H1 (cell line): ENCODE data around the gene SYMPK. TPM values are rescaled to one million over a fixed set of nuclear protein-coding genes. Genes with fewer than 3 reads are reported as not detected.
A peak's percentile ranks its signal among the peaks of the same experiment; 100 is the strongest.

Experiments used
- CTCF ChIA-PET: fragments of 300-600 bp; sonication (Branson Sonifier 250); formaldehyde crosslinking; loops from one replicate; lab custom pipeline; 2021; ENCODE audit not compliant: partially characterized antibody; lab: Charles Lee
- POLR2A ChIA-PET: fragments of 300-600 bp; sonication (Branson Sonifier 250); formaldehyde crosslinking; loops from one replicate; lab custom pipeline; 2021; ENCODE audit warnings: inconsistent platforms; ENCODE audit not compliant: partially characterized antibody; lab: Charles Lee
- DNase-seq, 2 experiments: peaks; one replicate each; pipeline versions ENCODE4 v3.0.0 to v3.0.0-alpha.2; 2010 to 2022; ENCODE audit warnings: low spot score in 2 of 2, low read depth in 1 of 2, mixed read lengths in 1 of 2
- FAIRE-seq: peaks from 2 replicates; lab custom pipeline; 2011; peaks lifted over from hg19 to GRCh38; lab: Jason Lieb, UNC
- H2AFZ ChIP-seq: 2 replicates; pipeline ENCODE4 v1.8.1; 2012; ENCODE audit warnings: low read length, inconsistent platforms
- H2AK5ac ChIP-seq: 2 replicates; pipeline ENCODE4 v1.6.1; 2013; ENCODE audit warnings: low read depth, low read length
- H2BK120ac ChIP-seq: replicated peaks from 2 replicates; pipeline ENCODE3; 2013; ENCODE audit warnings: low read depth, low read length, inconsistent platforms
- H2BK12ac ChIP-seq: 2 replicates; pipeline ENCODE4 v1.6.1; 2013; ENCODE audit warnings: low read depth, low read length
- H2BK15ac ChIP-seq: 2 replicates; pipeline ENCODE4 v1.6.1; 2013; ENCODE audit warnings: low read length
- H2BK20ac ChIP-seq: 2 replicates; pipeline ENCODE4 v1.6.1; 2013; ENCODE audit warnings: low read length
- H2BK5ac ChIP-seq: 2 replicates; pipeline ENCODE4 v1.6.1; 2013; ENCODE audit warnings: low read depth, low read length
- H3K14ac ChIP-seq: 2 replicates; pipeline ENCODE4 v1.6.1; 2013; ENCODE audit warnings: inconsistent platforms; ENCODE audit not compliant: insufficient read length
- H3K18ac ChIP-seq: 2 replicates; pipeline ENCODE4 v1.6.1; 2013; ENCODE audit warnings: low read length; ENCODE audit errors: extremely low read depth
- H3K23ac ChIP-seq: 2 replicates; pipeline ENCODE4 v1.6.1; 2013; ENCODE audit warnings: inconsistent platforms; ENCODE audit not compliant: insufficient read length
- H3K23me2 ChIP-seq: 2 replicates; pipeline ENCODE4 v1.6.1; 2013; ENCODE audit warnings: low read depth, low read length
- H3K27ac ChIP-seq: 2 replicates; pipeline ENCODE4 v1.6.1; 2011; ENCODE audit warnings: low read depth, low read length, inconsistent platforms
- H3K27me3 ChIP-seq, 4 experiments: replicated peaks in 1 of 4; 1 replicate in 1 of 4; 2 replicates in 3 of 4; pipeline versions ENCODE4 v1.6.1 to v1.8.1; 2011 to 2013; ENCODE audit warnings: low read length in 3 of 4, mild to moderate bottlenecking in 3 of 4, inconsistent platforms in 2 of 4, mixed read lengths in 2 of 4, moderate library complexity in 1 of 4; ENCODE audit not compliant: control insufficient read depth in 3 of 4, insufficient read depth in 3 of 4; ENCODE audit errors: extremely low read depth in 1 of 4
- H3K36me3 ChIP-seq, 4 experiments: 2 replicates each; pipeline versions ENCODE4 v1.6.1 to v1.8.1; 2011 to 2013; ENCODE audit warnings: mild to moderate bottlenecking in 4 of 4, low read length in 3 of 4, moderate library complexity in 2 of 4, control low read depth in 1 of 4, inconsistent platforms in 1 of 4; ENCODE audit not compliant: insufficient read depth in 4 of 4, control insufficient read depth in 2 of 4
- H3K4ac ChIP-seq: replicated peaks from 2 replicates; pipeline ENCODE3; 2013; ENCODE audit warnings: low read length, low read depth, mixed read lengths, inconsistent platforms; ENCODE audit not compliant: insufficient read length
- H3K4me1 ChIP-seq, 4 experiments: replicated peaks in 1 of 4; 1 replicate in 1 of 4; 2 replicates in 3 of 4; pipeline versions ENCODE4 v1.6.1 to v1.8.1; 2011 to 2013; ENCODE audit warnings: low read length in 3 of 4, inconsistent platforms in 2 of 4, mixed read lengths in 1 of 4; ENCODE audit not compliant: insufficient read depth in 4 of 4, control insufficient read depth in 3 of 4
- H3K4me2 ChIP-seq, 2 experiments: 2 replicates each; pipeline versions ENCODE4 v1.6.1 to v1.8.1; 2011 to 2013; ENCODE audit warnings: low read depth in 2 of 2, low read length in 2 of 2, control low read depth in 1 of 2, inconsistent platforms in 1 of 2, mild to moderate bottlenecking in 1 of 2; ENCODE audit not compliant: insufficient read depth in 1 of 2
- H3K4me3 ChIP-seq, 4 experiments: fragments of 200-600, 300-600 bp in 1 of 4; sonication (generic), shearing (Covaris generic), sonication (Bioruptor Twin) in 1 of 4; 2 replicates each; pipeline versions ENCODE4 v1.5.1 to v1.8.1; 2011 to 2016; ENCODE audit warnings: low read length in 4 of 4, low read depth in 3 of 4, control low read depth in 2 of 4, inconsistent platforms in 2 of 4, mild to moderate bottlenecking in 2 of 4, mixed read lengths in 1 of 4, moderate library complexity in 1 of 4; ENCODE audit not compliant: insufficient read depth in 2 of 4; ENCODE audit errors: extremely low read depth in 1 of 4
- H3K56ac ChIP-seq: replicated peaks from 2 replicates; pipeline ENCODE3; 2013; ENCODE audit warnings: low read depth, mild to moderate bottlenecking, mixed read lengths, low read length, inconsistent platforms; ENCODE audit not compliant: insufficient read length
- H3K79me1 ChIP-seq: 2 replicates; pipeline ENCODE4 v1.6.1; 2013; ENCODE audit warnings: low read depth, low read length, control low read depth
- H3K79me2 ChIP-seq, 2 experiments: 2 replicates each; pipeline versions ENCODE4 v1.6.1 to v1.8.1; 2012 to 2013; ENCODE audit warnings: low read length in 2 of 2, mild to moderate bottlenecking in 2 of 2, inconsistent platforms in 1 of 2; ENCODE audit not compliant: insufficient read depth in 2 of 2, control insufficient read depth in 1 of 2
- H3K9ac ChIP-seq, 4 experiments: replicated peaks in 1 of 4; 1 replicate in 1 of 4; 2 replicates in 3 of 4; pipeline versions ENCODE4 v1.6.1 to v1.8.1; 2011 to 2013; ENCODE audit warnings: low read depth in 3 of 4, low read length in 3 of 4, control low read depth in 2 of 4, mild to moderate bottlenecking in 2 of 4, moderate library complexity in 2 of 4, inconsistent platforms in 1 of 4; ENCODE audit errors: extremely low read depth in 1 of 4
- H3K9me3 ChIP-seq, 2 experiments: 2 replicates each; pipeline versions ENCODE4 v1.6.1 to v1.8.1; 2012 to 2013; ENCODE audit warnings: mild to moderate bottlenecking in 2 of 2, moderate library complexity in 2 of 2, control low read depth in 1 of 2, inconsistent platforms in 1 of 2, low read depth in 1 of 2, low read length in 1 of 2, mixed read lengths in 1 of 2; ENCODE audit not compliant: insufficient read depth in 2 of 2
- H4K20me1 ChIP-seq, 2 experiments: replicated peaks in 1 of 2; 2 replicates each; pipeline versions ENCODE3 to v1.8.1; 2011 to 2013; ENCODE audit warnings: inconsistent platforms in 2 of 2, low read length in 2 of 2, mild to moderate bottlenecking in 1 of 2; ENCODE audit not compliant: insufficient read depth in 2 of 2, control insufficient read depth in 1 of 2
- H4K5ac ChIP-seq: 2 replicates; pipeline ENCODE4 v1.6.1; 2013; ENCODE audit warnings: low read length, low read depth, mixed read lengths, inconsistent platforms; ENCODE audit not compliant: insufficient read length
- H4K8ac ChIP-seq: 2 replicates; pipeline ENCODE4 v1.8.0; 2013; ENCODE audit warnings: mild to moderate bottlenecking, moderate library complexity, low read length, inconsistent platforms; ENCODE audit not compliant: insufficient read depth; ENCODE audit errors: extremely low read depth
- H4K91ac ChIP-seq: replicated peaks from 2 replicates; pipeline ENCODE3; 2013; ENCODE audit warnings: low read length, mixed read lengths, inconsistent platforms; ENCODE audit not compliant: insufficient read length
- ATF3 ChIP-seq: IDR thresholded peaks from 2 replicates; pipeline ENCODE4 v1.6.1; 2011; ENCODE audit warnings: low read depth, mild to moderate bottlenecking, low read length; ENCODE audit not compliant: insufficient read depth
- CREB1 ChIP-seq: IDR thresholded peaks from 2 replicates; pipeline ENCODE4 v1.6.1; 2012; ENCODE audit warnings: inconsistent platforms
- EGR1 ChIP-seq: IDR thresholded peaks from 2 replicates; pipeline ENCODE4 v1.6.1; 2011; ENCODE audit warnings: low read depth, low read length, borderline replicate concordance
- EP300 ChIP-seq, 2 experiments: IDR thresholded peaks; 1 replicate in 1 of 2; 2 replicates in 1 of 2; pipeline ENCODE4 v1.6.1; 2011 to 2012; ENCODE audit warnings: low read depth in 2 of 2, low read length in 2 of 2, mild to moderate bottlenecking in 2 of 2, borderline replicate concordance in 1 of 2, inconsistent platforms in 1 of 2, moderate library complexity in 1 of 2
- KDM4A ChIP-seq: IDR thresholded peaks from one replicate; pipeline ENCODE4 v1.7.1; 2012; ENCODE audit warnings: low read depth, mild to moderate bottlenecking, moderate library complexity, low read length, inconsistent platforms; ENCODE audit not compliant: severe bottlenecking
- PHF8 ChIP-seq: fragments of 200-600 bp; sonication (generic); conservative IDR thresholded peaks from 2 replicates; pipeline ENCODE4 v1.7.1; 2012; ENCODE audit warnings: low read depth, mild to moderate bottlenecking, inconsistent platforms, low read length, moderate library complexity
- RFX5 ChIP-seq: IDR thresholded peaks from 2 replicates; pipeline ENCODE4 v1.6.1; 2011; ENCODE audit warnings: low read depth, low read length, improper control_type of control experiment, borderline replicate concordance
- WGBS, 2 experiments: shearing (Covaris generic) in 1 of 2; methylation state at CpG; one replicate each; pipeline versions ENCODE4 v1.1.6 to v1.1.7; 2013 to 2015; ENCODE audit warnings: low lambda C conversion rate in 2 of 2, mixed read lengths in 2 of 2, inconsistent platforms in 1 of 2, low coverage in 1 of 2, missing lambda C conversion rate in 1 of 2; ENCODE audit not compliant: insufficient replicate concordance in 2 of 2, insufficient coverage in 1 of 2, insufficient read length in 1 of 2; ENCODE audit errors: extremely low coverage in 1 of 2, missing lambda C conversion rate in 1 of 2; 5-methylcytosine and 5-hydroxymethylcytosine counted together
- polyA plus RNA-seq, 7 experiments: library from polyadenylated mRNA; depleted of rRNA in 3 of 7; stranded (reverse) in 5 of 7; unstranded in 2 of 7; fragments of >200 nt in 5 of 7; fragments of 200-250 nt in 2 of 7; gene quantifications; 1 replicate in 5 of 7; 2 replicates in 1 of 7; 4 replicates in 1 of 7; pipeline versions ENCODE4 v1.2.1 to v1.2.3, GENCODE V29; 2011 to 2013; ENCODE audit warnings: missing spikeins in 2 of 7, mixed read lengths in 2 of 7
- total RNA-seq: library from RNA; stranded (reverse); fragmentation: NEBNext Ultra II Directional; extraction: Animal tissue kit (Norgen Biotek cat#: 25700); gene quantifications from 2 replicates; pipeline ENCODE4 v1.2.1, GENCODE V29; 2021
- TF ChIP-seq, protein P1 (sequence below): IDR thresholded peaks from 2 replicates; pipeline ENCODE4 v1.6.1; 2012; ENCODE audit warnings: inconsistent platforms

SYMPK gene
- total and polyA plus RNA-seq, 2 of the 8 experiments (the other 6 are each of a cell fraction or from before 2014, with no cell fraction given): 93.6 to 99.5 TPM

DNA sequence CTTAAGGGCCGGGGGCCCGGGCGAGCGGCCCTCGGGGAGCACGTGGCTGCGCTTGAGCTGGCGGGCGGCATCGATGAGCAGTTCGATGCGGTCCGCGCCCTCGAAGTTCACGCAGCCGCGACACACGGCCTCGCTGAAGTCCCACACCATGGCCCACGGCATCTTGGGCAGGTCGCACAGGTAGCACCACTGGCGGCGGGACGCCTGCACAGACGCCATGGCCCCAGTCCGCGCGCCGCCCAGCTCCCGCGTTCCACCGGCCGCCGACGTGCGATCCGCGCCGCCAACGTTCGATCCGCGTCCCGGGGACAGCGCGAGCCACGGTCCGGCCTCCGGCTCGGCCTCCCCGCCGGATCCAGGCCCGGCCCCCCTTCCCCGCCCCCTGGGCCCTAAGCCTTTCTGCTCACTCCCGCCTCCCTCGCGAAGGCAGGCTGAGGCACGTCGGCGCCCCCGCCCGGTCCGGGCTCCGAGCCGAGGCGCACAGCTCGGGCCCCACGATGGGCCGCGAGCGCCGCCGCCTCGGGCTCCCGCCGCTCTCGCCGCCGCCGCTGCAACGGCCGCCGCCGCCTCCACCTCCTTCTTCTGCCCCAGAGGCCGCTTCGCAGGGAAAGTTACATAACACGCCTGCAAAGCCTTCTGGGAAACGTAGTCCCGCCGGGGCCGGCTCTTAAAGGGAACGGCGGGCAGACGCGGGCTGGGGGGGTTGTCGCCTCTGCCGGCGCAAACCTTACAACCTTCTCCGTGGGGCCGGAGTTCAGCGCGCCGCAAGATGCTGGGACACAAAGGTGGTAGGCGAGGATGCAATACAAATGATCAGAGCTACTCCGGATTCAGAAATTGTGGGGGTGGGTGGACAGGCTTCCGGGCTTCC, 22.8 kb upstream of the SYMPK start, which contains the start of gene IRF2BP1:
Gene IRF2BP1, minus strand, starts transcription at position 586 of the 871 bp plus-strand sequence. Its CDS starts 367 bp downstream, at position 219.
- Histone ChIP-seq H4K20me1 (peaks cover 3 to 12% of the 10 kb centered on the region in 2 experiments), H2AK5ac (no peak within 1 kb of the TSS), H4K8ac (peak within 1 kb of the TSS; percentile 98), H3K9me3 (no peaks in the 10 kb centered on the region), H2BK20ac (no peak within 1 kb of the TSS), H3K23me2 (peaks cover 11% of the 10 kb centered on the region; the same call in 1 of the 2 replicates), H2BK15ac (peak within 1 kb of the TSS; percentile 88; the same call in 1 of the 2 replicates), H3K56ac (peak within 1 kb of the TSS; percentile 89), H3K79me2 (no peaks in the 10 kb centered on the region; a peak in 1 of 4 replicates), H3K27me3 (no peaks in the 10 kb centered on the region), H3K23ac (no peak within 1 kb of the TSS), H2AFZ (peak within 1 kb of the TSS; percentile 94; the same call in 1 of the 2 replicates), H4K5ac (peak within 1 kb of the TSS; percentile 93), H3K4ac (no peak within 1 kb of the TSS), H3K79me1 (0 out of 2 replicates have a peak, but pooled peaks cover 2% of the 10 kb centered on the region), H3K4me2 (peak within 1 kb of the TSS; percentile 49 to 76), H2BK5ac (peak within 1 kb of the TSS; percentile 60), H4K91ac (peak within 1 kb of the TSS; percentile 89), H3K36me3 (peaks cover 0 to 7% (median 0%) of the 10 kb centered on the region in 4 experiments; a peak in 1 of 8 replicates), H3K4me3 (peak within 1 kb of the TSS; percentile 71 to 80 (median 78)), H3K27ac (peak within 1 kb of the TSS; percentile 86), H2BK12ac (peak within 1 kb of the TSS; percentile 50; the same call in 1 of the 2 replicates), H2BK120ac (no peak within 1 kb of the TSS), H3K18ac (peak within 1 kb of the TSS; percentile 87), H3K9ac (peak within 1 kb of the TSS; percentile 62 to 81 (median 76)), H3K4me1 (peaks cover 6 to 28% (median 18%) of the 10 kb centered on the region in 4 experiments), H3K14ac (no peak within 1 kb of the TSS)
- WGBS, 2 experiments: 1% methylated on average over 54 of the region's 107 CpGs; no CpG with 5 or more reads in 1 of the 2 experiments
- no peak for FAIRE-seq
- DNase-seq: peak in 1 of 2 experiments; percentile 91
- POLR2A ChIA-PET: interaction anchor here (0.6 to 9.8 kb wide), 18 partner anchors 11 to 121 kb away, joined by 3 to 277 read pairs (median 4); partner anchors contain the start of genes CCDC61, FOXA3, MYPOP and RSPH6A
- CTCF ChIA-PET: interaction anchor here (0.6 to 10.7 kb wide), 10 partner anchors 17 to 107 kb away, joined by 3 to 208 read pairs (median 4); partner anchors contain the start of genes DMPK, DMWD, FOXA3 and MYPOP
- TF ChIP-seq EP300 (IDR thresholded peaks at IDR 0.05; ENCODE audit: borderline replicate concordance in 1 of 2, low read depth in 2 of 2, low read length in 2 of 2): peak in 1 of 2 experiments; percentile 42; a peak in 1 of 3 replicates
- no peak for TF ChIP-seq EGR1
- TF ChIP-seq, protein P1, sequence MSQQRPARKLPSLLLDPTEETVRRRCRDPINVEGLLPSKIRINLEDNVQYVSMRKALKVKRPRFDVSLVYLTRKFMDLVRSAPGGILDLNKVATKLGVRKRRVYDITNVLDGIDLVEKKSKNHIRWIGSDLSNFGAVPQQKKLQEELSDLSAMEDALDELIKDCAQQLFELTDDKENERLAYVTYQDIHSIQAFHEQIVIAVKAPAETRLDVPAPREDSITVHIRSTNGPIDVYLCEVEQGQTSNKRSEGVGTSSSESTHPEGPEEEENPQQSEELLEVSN: peak; percentile 76
- no peak for TF ChIP-seq RFX5
- peak; percentile 14; the same call in 1 of the 2 replicates for TF ChIP-seq CREB1
- TF ChIP-seq ATF3: no peak
- TF ChIP-seq KDM4A: peak; percentile 46
- TF ChIP-seq PHF8: peak; percentile 55; the same call in 1 of the 2 replicates
